ENCODE measurements around the gene CFAP100. TPM values are rescaled to one million over a fixed set of nuclear protein-coding genes. Genes with fewer than 3 reads are reported as not detected.

Gene CFAP100
- total RNA-seq, 4 donors from 2014 or later = not detected

DNA sequence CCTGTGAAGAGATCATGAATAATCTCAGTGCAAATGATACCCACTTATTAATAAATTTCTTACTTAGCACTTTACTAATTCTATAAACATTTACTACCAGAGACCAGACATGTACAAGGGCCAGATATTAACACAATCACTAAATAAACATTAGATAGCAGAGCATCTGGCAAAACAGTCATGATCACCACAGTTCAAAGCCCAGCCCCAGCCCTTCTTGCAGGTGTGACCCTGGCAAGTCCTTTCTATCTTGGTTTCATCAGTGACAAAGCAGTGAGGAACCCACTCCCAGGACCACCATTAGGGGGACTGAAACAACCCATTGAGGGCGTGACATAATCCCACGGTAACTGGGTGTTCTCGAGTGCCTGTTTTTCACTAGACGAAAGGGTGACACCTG lies 69.4 kb downstream of the CFAP100 start:
- Histone ChIP-seq H3K27ac (no peak overlapping the region), H3K27me3 (no peaks in the 10 kb centered on the region), H3K4me3 (no peak overlapping the region), H3K9me3 (no peaks in the 10 kb centered on the region), H3K36me3 (peaks cover 37 to 100% (median 77%) of the 10 kb centered on the region in 3 donors), H3K4me1 (peaks cover 0 to 22% (median 0%) of the 10 kb centered on the region in 3 donors)
- no peak for DNase-seq
- intact Hi-C loops (cut with DNase I) = no loop called here
- WGBS, 2 donors = no CpG with 5 or more reads among the region's 4 CpGs
- TF ChIP-seq, protein P1, sequence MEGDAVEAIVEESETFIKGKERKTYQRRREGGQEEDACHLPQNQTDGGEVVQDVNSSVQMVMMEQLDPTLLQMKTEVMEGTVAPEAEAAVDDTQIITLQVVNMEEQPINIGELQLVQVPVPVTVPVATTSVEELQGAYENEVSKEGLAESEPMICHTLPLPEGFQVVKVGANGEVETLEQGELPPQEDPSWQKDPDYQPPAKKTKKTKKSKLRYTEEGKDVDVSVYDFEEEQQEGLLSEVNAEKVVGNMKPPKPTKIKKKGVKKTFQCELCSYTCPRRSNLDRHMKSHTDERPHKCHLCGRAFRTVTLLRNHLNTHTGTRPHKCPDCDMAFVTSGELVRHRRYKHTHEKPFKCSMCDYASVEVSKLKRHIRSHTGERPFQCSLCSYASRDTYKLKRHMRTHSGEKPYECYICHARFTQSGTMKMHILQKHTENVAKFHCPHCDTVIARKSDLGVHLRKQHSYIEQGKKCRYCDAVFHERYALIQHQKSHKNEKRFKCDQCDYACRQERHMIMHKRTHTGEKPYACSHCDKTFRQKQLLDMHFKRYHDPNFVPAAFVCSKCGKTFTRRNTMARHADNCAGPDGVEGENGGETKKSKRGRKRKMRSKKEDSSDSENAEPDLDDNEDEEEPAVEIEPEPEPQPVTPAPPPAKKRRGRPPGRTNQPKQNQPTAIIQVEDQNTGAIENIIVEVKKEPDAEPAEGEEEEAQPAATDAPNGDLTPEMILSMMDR (IDR thresholded peaks at IDR 0.05) = no peak
- no peak for TF ChIP-seq POLR2A (IDR thresholded peaks at IDR 0.05)

DNA sequence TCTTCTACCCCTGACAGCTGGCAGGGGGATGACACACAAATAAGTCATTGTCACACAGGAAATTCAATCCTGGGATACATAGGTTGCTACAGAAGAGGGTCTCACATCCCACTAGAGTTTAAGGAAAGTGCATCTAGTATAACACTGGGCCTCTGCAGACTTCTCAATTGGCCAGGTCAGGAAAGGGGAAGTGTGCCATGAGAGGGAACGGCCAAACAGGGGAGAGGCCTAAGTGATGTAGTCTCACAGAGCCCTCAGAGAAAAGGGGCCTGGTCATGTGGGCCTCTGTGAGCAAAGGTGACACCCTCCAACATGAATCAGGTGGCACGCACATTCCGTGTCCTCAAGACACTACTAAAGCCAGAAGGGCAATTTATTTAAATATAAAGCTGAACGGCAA lies 69.8 kb downstream of the CFAP100 start:
- WGBS, 2 donors = 69 to 76% methylated on average over 4 of the region's 4 CpGs
- Histone ChIP-seq H3K27me3 (no peaks in the 10 kb centered on the region), H3K4me3 (no peak overlapping the region), H3K36me3 (peaks cover 41 to 100% (median 78%) of the 10 kb centered on the region in 3 donors), H3K9me3 (no peaks in the 10 kb centered on the region), H3K4me1 (peaks cover 0 to 22% (median 0%) of the 10 kb centered on the region in 3 donors), H3K27ac (no peak overlapping the region)
- DNase-seq = no peak
- TF ChIP-seq POLR2A (IDR thresholded peaks at IDR 0.05) = no peak
- TF ChIP-seq, protein P1 (IDR thresholded peaks at IDR 0.05) = no peak
- intact Hi-C loops (cut with DNase I) = no loop called here

DNA sequence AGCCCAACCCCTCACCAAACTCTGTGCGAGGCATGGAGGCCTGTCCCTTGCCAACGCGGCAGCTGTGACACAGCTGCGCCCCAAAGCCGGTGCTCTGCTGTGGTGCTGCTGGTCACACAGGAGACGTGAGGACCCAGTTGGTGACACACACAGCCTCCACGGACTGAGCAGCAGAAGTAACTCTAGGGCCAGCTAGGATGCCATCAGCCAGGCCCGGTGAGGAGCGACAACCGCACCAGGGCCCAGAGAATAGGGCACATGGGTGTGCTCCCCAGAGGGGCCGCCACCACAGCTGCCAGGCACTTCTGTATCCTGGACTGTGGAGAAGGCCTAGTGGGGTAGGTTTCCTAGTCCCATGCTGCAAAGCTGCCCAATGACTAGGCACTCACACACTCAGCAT lies 70.3 kb downstream of the CFAP100 start:
- Histone ChIP-seq H3K4me1 (peaks cover 0 to 22% (median 0%) of the 10 kb centered on the region in 3 donors), H3K4me3 (no peak overlapping the region), H3K27ac (no peak overlapping the region), H3K27me3 (no peaks in the 10 kb centered on the region), H3K9me3 (no peaks in the 10 kb centered on the region), H3K36me3 (peaks cover 46 to 100% (median 78%) of the 10 kb centered on the region in 3 donors)
- intact Hi-C loops (cut with DNase I) = no loop called here
- no peak for DNase-seq
- 97% methylated on average over 7 of the region's 11 CpGs; no CpG with 5 or more reads in 1 of the 2 donors for WGBS, 2 donors
- no peak for TF ChIP-seq POLR2A (IDR thresholded peaks at IDR 0.05)
- TF ChIP-seq, protein P1 (IDR thresholded peaks at IDR 0.05) = no peak

DNA sequence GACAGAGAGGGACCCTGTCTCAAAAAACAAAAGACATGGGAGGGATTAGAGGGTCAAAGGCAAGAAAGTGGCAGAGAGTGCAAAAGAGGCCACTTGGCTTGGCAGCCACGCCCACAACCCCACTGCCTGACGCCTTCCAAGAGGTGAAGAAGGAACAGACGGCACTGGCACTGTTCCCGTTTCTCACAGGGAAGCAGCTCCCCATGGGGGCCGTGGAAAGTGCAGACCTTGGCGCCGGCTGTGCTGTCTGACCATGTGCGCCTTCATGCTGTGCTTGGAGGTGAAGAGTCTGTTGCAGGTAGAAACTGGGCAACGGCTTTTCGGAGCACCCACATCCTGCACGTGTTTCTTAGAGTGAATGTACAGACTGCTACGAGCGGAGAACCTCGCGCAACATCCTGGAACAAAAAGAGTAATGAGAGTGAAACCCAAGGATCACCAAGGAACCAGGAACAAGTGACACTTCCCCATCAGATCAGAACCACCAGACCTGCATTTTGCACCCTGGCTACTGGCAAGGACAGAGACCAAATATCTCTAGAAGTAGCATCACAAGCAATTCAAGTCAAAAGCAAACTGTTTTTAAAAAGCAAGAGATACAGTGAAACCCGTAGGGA lies 71.3 kb downstream of the CFAP100 start:
- intact Hi-C loops (cut with DNase I) = no loop called here
- H3K9me3 ChIP-seq = no peaks in the 10 kb centered on the region
- H3K27ac ChIP-seq = peak overlapping the region in 2 of 4 donors; percentile 0 to 13
- peaks cover 53 to 100% (median 86%) of the 10 kb centered on the region in 3 donors for H3K36me3 ChIP-seq
- TF ChIP-seq, protein P1 (IDR thresholded peaks at IDR 0.05) = no peak
- no peak for TF ChIP-seq POLR2A (IDR thresholded peaks at IDR 0.05)
- H3K4me3 ChIP-seq = no peak overlapping the region
- H3K27me3 ChIP-seq = no peaks in the 10 kb centered on the region
- 74 to 76% methylated on average over 16 of the region's 16 CpGs for WGBS, 2 donors
- peaks cover 0 to 22% (median 0%) of the 10 kb centered on the region in 3 donors for H3K4me1 ChIP-seq
- no peak for DNase-seq

DNA sequence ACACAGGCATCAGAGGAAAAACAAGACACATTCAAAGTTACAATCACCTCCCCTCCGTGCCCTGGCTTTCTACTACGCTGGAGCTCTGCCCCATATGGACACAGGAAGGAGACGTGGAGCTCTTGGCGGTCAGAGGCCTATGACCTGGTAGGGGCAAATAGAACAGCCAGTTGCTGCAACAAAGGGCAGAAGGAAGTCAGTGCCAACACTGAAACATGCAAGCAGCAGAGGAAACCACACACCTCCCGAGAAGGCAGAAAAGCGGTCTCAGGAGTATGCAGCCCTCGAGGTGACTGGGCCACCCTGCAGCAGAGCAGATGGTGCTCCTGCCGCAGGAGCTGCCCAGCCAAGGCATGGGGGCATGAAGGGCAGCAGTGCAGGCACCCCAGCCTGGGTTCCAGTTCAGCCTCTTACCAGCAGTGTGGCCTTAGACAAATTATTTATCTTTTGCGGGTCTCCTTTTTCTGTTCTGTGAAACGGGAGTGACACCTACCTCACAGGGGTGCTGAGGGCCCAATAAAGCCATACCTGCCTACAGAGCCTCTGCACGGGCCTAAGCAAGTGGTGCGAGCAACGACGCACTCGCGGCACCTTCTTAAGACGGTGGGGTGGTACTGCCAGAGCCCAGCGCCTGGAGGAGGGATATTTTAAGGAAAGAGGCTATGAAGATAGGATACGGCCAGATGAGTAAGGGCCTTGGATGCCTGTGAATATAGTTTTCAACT lies 72.3 kb downstream of the CFAP100 start:
- intact Hi-C loops (cut with DNase I) = no loop called here
- WGBS, 2 donors = 86 to 96% methylated on average over 10 to 16 of the region's 19 CpGs
- Histone ChIP-seq H3K27ac (no peak overlapping the region), H3K4me3 (no peak overlapping the region), H3K27me3 (no peaks in the 10 kb centered on the region), H3K36me3 (peaks cover 43 to 98% (median 80%) of the 10 kb centered on the region in 3 donors), H3K9me3 (no peaks in the 10 kb centered on the region), H3K4me1 (peaks cover 2 to 32% (median 3%) of the 10 kb centered on the region in 3 donors)
- TF ChIP-seq, protein P1 (IDR thresholded peaks at IDR 0.05) = no peak
- TF ChIP-seq POLR2A (IDR thresholded peaks at IDR 0.05) = no peak
- no peak for DNase-seq

Measured in esophagus squamous epithelium (tissue), 5 donors.